Left renal pelvis (tissue), 4 donors: ENCODE data around the gene ROR1. TPM values are rescaled to one million over a fixed set of nuclear protein-coding genes. Genes with fewer than 3 reads are reported as not detected.
A peak's percentile ranks its signal among the peaks of the same experiment; 100 is the strongest.

Source experiments
- DNase-seq, 4 donors: peaks; one replicate each; pipeline ENCODE4 v3.0.0-alpha.2; 2013; ENCODE audit warnings: low read depth in 4 of 4, low spot score in 3 of 4
- polyA plus RNA-seq, 4 donors: library from polyadenylated mRNA; unstranded; fragments of 120-200 nt; gene quantifications; one replicate each; pipeline ENCODE4 v1.2.1, GENCODE V29; 2013; ENCODE audit not compliant: insufficient read length in 4 of 4

The ROR1 gene
- polyA plus RNA-seq, 4 donors = 28.2 to 116 (median 39.3) TPM

DNA sequence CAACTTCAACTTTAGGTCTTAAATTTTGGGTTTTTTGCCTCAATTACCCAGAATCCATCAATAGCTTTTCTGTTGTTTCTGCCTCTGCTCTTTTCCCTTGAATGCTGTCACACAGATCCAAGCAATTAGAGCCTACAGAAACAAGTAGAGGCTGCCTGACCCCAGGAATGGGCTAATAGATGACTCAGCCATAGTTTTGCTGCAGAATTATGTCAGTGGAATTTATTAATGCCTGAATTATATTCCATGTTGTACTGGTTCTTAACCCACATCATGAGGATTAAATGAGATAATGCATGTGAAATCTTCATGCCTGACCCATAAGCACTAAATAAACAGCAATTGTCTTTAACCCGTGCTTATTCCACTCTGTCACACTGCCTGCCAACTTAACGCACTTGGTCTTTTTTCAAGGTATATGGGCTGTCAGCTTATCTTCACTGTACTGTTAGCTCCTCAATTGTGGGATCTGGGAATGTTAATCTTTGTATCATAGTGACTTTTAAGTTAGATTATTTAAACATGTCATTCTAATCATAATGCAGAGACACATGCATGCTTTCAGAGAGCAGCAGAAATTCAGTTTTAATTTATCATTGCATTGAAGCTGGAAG, 213.3 kb downstream of the ROR1 start:
- no peak for DNase-seq

DNA sequence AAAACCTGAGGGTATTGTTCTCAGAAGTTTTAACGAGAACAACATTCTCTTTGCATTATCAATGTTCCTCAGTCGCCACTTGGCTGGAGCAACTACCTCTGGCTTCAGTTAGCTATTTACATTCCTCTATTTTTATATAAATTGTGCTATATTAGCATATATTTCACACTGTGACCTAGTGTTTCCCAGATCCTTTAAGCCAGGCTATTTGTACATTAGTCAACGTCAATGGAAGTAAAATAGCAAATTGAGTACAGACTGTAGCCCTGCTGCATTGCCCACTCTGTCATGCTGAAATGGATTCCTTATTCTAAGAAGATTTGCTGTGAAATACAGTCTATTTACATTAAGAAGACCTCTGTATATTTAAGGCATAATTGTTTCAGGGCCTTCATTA, 213.8 kb downstream of the ROR1 start:
- no peak for DNase-seq

DNA sequence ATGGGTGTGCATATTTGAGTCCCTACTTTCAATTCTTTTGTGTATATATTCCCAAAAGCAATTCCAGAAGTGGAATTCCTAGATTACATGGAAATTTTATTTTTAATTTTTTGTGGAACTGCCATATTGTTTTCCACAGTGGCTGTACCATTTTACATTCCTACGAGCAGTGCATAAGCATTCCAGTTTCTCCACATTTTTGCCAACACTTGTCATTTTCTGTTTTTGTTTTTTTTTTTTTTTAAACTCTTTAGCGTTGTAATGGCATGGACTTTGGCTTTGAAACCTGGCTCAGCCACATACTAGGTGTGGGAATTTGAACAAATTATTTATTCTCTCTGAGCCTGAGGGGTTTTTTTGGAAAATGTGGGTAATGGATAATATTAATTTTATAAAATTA, 215.1 kb downstream of the ROR1 start:
- DNase-seq = no peak

DNA sequence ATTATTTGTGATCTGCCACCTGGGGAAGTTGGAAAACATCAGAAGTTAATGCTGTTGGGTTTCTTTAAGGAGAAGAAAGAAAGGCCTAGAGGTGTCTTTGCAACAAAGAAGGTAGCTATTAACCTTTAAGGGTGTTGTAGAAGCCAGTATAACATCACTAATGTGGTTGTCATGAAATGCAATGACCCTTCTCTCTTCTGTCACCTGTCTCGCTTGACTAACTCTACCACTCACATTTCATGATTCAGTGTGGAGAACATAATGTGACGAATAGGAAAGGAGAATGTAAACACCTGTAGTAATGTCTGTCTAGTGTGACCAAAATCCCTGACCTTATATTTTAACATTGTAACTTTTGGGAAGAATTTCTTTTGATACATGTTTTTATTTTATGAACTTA, 217.9 kb downstream of the ROR1 start:
- DNase-seq = no peak

DNA sequence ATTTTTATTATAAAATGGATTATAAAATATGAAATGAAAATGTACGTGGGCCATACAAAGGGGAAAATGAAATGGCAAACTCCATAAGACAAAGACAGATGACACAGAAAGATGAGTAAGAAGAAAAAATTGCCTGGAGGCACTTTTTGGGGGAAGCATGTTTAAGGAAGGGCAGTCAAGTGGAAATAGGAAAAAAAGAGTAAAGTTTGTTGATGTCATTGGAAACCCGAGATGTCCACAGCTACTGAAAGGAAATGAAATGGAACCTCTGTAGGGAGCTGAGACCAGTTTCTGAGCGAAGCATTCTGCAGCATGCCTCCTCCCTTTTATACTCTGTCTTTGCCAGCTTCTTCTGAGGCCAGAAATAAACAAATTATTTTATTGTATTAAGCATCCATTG, 226.2 kb downstream of the ROR1 start:
- peak in 2 of 4 donors; percentile 16 to 41 for DNase-seq

DNA sequence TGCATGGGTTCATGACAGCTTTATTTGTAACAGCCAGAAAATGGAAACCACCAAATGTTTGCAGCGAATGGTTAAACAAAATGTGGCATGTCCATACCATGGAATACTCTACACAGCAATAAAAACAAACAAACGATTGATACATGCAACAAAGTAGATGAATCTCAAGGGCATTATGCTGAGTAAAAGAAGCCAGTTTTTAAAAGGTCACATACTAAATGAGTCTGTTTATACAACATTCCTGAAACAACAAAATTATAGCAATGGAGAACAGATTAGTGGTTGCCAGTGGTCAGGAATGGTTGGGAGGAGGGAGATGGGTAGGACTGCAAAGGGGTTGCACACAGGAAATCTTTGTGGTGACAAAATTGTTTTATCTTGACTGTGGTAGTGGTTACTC, 227.2 kb downstream of the ROR1 start:
- no peak for DNase-seq

DNA sequence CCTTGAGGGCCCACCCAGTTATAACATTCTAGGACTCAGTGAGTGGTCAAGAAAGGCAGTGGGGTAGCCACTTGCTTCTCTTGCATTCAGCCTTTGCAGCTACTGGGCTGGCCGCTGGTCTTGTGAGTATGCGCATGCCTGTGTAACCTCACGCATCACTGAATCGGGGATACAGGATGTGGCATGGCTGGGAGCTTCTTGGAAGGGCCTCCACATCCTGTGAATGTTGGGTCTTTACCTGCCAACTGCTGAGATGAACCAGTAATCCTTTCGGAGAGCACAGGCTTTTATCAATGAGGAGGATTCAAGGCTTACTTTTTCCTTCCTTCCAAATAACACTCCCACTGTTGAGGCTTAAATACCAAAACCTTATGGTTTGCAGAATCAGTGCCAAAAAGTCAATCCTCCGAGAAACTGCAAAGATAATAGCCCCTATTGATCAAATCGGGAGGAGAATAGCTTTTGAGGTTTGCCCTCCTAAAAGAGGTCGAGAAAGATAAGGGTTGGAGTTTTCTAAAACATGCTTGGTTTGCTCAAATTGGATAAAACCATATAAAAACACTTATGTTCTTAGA, 230.7 kb downstream of the ROR1 start:
- DNase-seq = no peak

DNA sequence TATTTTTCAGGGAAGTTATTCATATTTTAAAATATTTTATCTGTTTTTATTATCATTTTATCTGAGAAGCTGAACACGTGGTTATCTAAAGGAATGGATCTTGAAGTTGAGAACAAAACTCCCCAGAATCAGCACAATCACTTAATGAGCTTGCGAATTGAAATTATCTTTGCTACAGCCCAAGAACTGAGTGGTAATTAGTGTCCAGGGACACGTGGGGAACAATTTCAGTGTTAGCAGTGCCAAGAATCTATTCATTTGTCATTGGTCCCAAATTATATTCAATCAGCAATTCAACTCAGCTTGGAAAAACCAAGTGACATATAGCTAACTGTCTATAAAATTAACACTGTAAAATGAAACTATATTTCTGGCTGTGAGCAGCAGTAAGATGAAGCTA, 232.0 kb downstream of the ROR1 start:
- DNase-seq = no peak

DNA sequence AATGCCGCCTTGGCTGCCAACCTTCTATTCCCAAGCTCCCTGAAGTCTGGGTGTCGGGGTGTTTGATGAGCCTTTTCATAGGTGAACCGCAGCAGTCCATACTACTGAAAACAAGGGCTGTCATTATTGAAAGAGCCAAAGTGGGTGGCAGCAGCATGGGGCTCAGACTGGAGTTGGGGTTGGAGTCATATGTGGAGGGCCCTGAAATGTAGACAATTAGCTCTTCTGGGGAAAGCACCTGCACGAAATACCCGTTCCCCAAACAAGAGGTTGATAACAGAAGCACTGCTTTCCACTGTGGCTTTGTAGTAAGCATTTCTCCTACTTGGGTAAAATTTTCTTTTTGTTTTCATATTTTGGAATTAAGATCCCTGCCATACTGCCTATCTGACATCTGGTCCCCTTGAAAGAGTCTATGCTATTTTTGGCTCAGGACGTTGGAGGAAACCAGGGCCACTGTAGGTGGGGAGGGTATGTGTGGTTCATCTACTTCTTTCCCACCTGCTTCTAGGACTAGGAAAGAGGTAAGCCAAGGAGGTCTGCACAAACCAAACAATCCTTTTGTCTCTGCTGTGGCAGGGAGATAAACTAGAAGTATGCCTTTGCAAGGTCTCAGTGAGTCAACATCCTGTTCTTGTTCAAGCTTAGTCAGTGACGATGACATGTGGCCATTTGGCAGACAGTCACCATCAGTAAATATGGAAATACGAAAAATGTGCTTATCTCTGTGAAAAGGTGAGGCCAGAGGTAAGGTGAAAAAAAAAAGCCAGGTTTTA, 232.6 kb downstream of the ROR1 start:
- DNase-seq = no peak

DNA sequence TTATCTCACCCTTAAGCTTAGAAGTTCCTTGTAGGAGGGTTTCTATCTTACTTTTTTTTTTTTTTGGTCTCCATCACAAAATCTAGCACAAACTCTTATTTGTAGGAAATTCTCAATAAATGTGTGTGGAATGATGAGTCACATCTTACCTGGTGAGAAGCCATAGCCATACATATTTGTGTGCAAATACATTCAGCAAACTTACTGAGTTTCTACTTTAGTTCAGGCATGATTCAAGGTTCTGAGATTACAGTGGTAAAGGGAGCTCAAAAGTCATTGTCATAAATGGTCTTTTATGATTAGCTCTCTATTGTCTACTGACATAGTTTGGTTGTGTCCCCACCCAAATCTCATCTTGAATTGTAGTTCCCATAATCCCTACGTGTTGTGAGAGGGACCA, 236.5 kb downstream of the ROR1 start:
- no peak for DNase-seq

DNA sequence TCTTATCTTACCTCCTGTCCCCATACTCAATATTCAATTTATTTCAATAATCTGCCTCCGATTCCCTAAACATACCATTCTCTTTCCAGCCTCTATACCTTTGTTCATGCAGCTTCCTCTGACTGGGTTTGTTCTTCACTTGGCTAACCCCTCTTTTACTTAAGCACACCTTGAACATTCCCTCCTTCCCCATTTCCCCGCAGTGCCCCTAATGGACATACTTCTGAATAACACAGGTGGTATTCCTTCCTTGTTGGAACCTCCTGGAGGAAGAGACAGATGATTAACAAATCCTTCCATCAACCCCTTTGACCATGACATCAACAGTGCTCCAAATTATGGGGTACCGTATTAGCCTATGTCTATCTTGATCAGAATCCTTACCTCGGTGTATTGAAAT, 239.6 kb downstream of the ROR1 start:
- DNase-seq = no peak

DNA sequence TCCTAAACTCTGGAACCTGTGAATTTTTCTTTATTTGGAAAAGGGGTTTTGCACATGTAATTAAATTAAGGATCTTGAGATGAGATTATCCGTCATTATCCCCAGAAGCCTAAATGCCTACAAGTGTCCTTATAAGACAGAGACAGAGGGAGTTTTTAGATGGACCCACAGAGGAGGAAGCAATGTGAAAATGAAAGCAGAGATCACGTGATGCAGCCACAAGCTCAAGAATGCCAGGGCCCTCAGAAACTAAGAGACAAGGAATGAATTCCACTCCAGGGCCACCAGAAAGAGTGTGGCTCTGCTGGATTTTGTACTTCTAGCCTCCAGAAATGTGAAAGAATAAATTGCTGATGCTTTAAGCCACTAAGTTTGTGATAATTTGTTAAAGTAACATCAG, 246.0 kb downstream of the ROR1 start:
- DNase-seq = no peak

DNA sequence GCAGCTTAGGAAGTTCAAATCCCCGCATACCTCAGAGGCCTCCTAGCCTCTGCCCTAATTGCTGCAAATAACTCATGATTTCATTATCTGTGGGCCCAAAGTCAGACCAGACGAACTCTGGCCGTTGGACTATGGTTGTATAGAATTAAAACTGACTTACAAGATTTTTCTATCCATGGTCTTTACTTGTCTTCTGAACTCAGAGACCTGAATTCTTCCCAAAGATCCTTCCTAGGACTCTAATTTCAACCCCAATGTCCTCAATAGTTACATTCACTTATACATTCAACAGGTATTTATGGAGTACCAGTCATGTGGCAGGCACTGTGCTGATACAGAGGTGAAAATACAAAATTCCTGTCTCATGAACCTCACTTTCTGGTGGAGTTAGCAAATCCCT, 247.2 kb downstream of the ROR1 start:
- DNase-seq = no peak

DNA sequence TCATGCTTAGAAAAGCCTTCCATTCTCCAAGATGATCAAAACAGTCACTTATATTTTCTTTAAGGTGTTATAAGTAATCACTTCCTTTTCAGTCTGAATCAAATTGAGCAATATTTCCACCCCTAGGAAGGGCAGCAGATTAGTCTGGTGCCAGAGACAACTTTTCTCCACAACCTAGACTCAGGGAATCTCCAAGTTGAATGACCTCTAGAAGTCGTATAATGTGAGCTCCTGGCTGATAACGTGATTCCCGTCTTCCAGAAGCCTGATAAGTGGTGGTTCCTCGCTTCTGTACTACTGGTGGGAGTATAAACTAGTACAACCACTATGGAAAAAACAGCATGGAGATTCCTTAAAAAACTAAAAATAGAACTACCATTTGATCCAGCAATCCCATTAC, 251.2 kb downstream of the ROR1 start:
- no peak for DNase-seq

DNA sequence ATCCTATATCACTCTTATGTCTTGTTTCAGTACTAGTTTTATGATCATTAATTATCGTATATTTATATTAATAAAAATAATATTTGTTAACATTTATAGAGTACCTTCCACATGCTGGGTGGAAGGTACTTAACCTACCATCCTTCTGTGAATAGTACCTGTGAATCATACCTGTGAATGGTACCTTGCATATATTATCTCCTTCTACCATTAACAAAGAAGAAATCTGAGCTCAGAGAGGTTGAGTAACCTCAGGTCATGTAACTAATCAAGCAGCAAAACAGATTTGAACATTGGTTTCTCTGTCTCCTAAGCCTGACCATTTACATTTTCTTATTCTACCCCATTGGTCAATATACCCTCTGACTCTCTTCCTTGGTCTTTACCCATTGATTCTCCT, 255.2 kb downstream of the ROR1 start:
- DNase-seq = no peak

DNA sequence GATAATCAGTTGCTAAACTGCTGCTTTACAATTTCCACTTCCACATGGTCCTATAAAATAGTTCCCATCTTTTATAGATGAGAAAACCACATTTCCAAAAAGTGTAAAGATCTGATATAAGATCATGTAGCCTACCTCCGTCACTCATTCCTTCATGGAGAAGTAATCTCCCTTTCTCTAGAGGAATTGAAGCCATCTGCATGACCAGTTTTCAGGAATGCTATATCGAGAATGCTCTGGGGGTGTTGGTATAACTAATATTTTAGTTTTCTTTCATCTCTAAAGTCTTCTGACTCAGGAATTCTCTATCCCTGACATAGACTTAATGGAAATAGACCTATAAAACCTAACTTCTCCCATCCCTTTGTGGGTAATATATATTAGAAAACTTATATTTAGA, 256.6 kb downstream of the ROR1 start:
- DNase-seq = no peak

DNA sequence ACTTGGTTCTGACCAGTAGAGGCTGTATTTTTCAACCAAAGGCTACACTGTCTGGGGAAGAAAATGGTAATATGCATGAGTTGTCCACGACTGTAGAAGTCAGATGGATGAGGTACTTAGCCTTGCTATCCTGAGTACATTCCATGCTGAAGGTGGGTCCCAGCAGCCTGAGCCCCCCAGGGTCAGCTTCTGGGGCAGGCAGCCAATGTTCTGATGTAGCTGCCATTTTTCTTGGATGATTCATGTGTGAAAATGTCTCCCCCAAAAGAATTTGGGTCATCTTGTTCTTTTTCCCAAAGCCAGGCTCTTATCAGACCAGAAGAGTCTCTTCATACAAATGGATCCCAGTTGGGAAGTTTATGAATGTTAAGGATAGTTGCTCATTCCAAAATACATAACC, 257.4 kb downstream of the ROR1 start:
- no peak for DNase-seq

DNA sequence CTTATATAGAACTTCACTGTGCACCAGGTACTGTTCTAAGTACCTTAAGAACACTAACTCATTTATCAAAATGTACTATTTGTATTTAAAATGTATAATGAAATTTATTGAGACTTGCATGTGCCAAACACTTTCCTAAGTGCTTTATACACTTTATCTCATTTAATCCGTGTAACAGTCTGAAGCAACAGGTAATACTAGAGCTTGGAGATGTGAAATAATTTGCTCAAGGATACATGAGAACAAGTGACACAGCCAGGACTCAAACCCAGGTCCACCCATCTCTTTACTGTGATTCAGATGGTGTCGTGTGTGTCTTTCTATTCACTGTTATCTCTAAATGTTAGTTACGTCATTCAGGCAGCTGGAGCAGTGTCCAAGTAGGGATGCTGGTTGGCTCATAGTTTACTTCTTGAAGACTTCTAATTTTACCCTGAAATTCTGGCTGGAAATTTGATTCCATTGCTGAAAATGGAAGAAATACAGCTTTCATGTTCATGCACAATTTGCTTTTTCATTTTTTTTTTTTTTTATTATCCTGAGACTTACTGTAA, 259.9 kb downstream of the ROR1 start:
- DNase-seq = no peak

DNA sequence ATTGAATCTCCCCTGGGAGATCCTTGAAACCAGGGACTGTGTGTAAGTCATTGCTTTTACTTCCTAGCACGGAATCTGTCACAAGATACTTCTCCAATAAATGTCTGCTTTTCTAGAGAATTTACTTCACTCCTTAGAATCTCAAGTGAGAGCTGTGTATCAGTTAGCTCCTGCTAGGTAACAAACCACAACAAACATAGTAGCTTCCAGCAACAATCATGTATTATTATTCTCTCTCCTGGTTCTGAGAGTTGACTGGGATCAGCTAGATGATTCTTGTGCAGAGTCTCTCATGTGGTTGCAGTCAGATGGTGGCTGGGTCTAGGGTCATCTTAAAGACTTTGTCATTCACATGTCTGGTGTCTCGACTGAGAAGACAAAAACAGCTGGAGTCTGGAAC, 262.7 kb downstream of the ROR1 start:
- no peak for DNase-seq

DNA sequence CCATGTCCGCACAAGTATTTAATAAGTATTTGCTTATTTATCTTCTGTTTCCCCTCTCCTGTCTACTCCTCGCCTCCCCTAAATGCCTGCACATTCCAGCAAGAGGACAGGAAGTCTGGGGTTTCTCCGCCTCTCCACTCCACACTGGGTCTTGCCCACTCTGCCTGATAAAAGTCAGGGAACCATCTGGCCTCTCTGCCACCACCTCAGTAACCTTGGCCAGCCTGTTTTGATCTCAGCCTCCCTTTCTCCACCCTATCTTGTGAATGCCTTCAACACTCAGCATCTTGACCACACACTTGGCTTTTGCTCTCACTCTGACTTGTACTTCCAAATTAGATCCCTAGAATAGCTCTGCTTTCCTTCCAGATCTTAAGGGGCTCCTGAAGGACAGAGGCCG, 264.3 kb downstream of the ROR1 start:
- DNase-seq = no peak

DNA sequence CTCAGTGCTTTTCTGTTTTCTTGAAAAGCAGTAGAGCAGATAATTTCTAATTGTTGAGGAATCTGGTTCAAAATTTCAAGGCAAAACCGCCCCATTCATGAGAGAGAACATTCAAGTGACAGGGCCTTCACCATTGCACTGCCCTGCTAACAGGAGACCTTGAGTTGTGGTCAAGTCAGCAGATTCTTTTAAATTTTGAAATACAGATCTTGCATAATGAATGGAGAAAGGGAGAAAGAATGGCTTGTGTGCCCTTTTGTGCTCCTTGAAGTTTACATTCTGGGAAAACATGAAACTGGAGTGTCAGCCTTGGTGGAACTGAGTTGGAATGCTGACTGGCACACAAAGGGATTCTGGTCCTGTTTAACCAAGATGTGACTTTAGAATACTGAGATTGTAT, 265.1 kb downstream of the ROR1 start:
- no peak for DNase-seq

DNA sequence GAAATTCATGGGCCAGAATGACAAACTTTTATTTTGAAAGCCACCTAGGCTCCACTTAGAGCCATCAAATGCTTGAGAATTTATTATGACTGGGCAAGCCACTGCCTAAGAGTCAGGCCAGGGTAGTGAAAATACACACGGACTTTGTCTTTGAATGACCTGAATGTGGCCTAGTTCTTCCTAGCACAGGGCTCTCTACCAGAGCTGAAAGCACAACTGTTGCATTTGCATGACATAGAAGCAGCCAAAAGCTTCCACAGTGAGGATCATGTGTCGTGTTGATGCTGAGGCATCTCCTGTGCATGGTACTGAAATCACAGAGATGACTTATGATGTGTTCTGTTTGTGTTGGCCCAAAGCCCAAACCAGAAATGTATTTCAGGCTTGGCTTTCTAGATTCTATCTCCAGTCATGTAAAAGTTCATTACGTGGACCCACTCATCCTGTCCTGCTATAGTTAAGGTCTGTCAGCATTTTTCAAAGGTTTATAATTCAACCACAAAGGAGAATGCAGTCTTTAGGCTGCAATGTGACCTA, 265.6 kb downstream of the ROR1 start:
- peak in 2 of 4 donors; percentile 46 to 56 for DNase-seq
